Esophagus muscularis mucosa (tissue), 3 donors: ENCODE results near the gene PLB1.

Experiments
- CTCF ChIP-seq, 3 experiments: fragments of 200-600 bp in 2 of 3; fragments of 450-650 bp in 1 of 3; sonication (generic) in 2 of 3; IDR thresholded peaks; one replicate each; pipeline ENCODE4 v1.5.1; 2017 to 2019; ENCODE audit warnings: antibody characterized with exemption in 3 of 3, mild to moderate bottlenecking in 2 of 3, moderate library complexity in 1 of 3
- POLR2A ChIP-seq: fragments of 450-650 bp; IDR thresholded peaks from one replicate; pipeline ENCODE4 v1.6.1; 2017; ENCODE audit warnings: antibody characterized with exemption, moderate library complexity, mild to moderate bottlenecking, low read depth

DNA sequence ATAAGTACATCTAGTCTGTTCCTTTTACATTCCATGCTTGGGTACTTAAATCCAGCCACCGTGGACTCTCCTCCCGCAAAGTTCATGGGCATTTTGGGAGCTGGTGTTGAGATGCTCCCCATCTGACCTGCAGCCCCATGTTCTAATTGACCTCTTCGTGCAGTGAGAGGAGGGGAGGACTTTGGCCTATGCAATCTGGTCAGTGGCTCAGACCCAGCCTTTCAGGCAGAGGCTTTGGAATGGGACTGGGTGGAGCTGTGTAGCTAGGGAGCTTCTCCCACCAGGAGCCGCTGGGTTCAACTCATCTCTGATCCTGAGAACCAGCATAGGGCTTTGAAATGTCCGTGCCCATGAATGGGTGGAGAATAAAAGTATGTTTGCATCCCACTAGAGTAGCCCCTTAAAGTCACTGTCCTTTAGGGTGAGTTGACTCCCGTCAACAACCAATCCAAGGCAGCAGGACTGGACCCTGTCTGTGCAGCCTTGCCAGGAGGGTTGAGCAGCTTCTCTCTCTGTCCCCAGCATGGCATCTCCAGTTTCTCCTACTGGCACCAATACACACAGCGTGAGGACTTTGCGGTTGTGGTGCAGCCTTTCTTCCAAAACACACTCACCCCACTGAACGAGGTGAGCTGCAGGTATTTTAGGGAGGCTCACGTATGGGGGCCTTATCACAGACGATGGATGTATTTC is 135.8 kb downstream of the PLB1 start:
- TF ChIP-seq CTCF (IDR thresholded peaks at IDR 0.05) (no peak), POLR2A (no peak)
